Caco-2 (cell line): ENCODE data around the gene ADGRL4. TPM values are rescaled to one million over a fixed set of nuclear protein-coding genes. Genes with fewer than 3 reads are reported as not detected.
"Not testable (repeated sequence)": the region's sequence is repeated elsewhere in the genome, so short reads cannot be mapped to it uniquely, and the experiment has no call there.

Source experiments
- BruUV-seq: library from RNA; stranded (reverse); fragments of 400-500 nt; replicated peaks from 2 replicates; lab custom pipeline; 2021; lab: Mats Ljungman, UMichigan
- CTCF ChIA-PET: fragments of 300-600 bp; sonication (Branson Sonifier 250); formaldehyde crosslinking; loops from one replicate; lab custom pipeline; 2022; ENCODE audit warnings: antibody characterized with exemption; lab: Charles Lee
- POLR2A ChIA-PET: fragments of 300-600 bp; sonication (Branson Sonifier 250); formaldehyde crosslinking; loops from one replicate; lab custom pipeline; 2022; ENCODE audit warnings: antibody characterized with exemption; lab: Charles Lee
- DNase-seq, 2 experiments: peaks; one replicate each; pipeline versions ENCODE4 v3.0.0 to v3.0.0-alpha.2; 2020 to 2022
- H3K27me3 ChIP-seq: replicated peaks from 2 replicates; pipeline ENCODE4 v1.6.0; 2011; ENCODE audit warnings: low read length; ENCODE audit not compliant: control insufficient read depth, insufficient read depth
- H3K36me3 ChIP-seq: 2 replicates; pipeline ENCODE4 v1.5.1; 2011; ENCODE audit warnings: low read length; ENCODE audit not compliant: control insufficient read depth, insufficient read depth
- H3K4me1 ChIP-seq: fragments of 250-450 bp; sonication (Bioruptor Pico); 2 replicates; pipeline ENCODE4 v1.5.1; 2020; ENCODE audit warnings: mild to moderate bottlenecking
- H3K4me3 ChIP-seq: 2 replicates; pipeline ENCODE4 v1.5.1; 2011; ENCODE audit warnings: low read depth, mild to moderate bottlenecking, control low read depth, low read length
- H3K9me3 ChIP-seq: fragments of 250-450 bp; sonication (Bioruptor Pico); 2 replicates; pipeline ENCODE4 v1.5.1; 2020; ENCODE audit warnings: mild to moderate bottlenecking, moderate library complexity
- H3K27ac Mint-ChIP-seq: one replicate; pipeline ENCODE4 v1.8.0; 2022; ENCODE audit warnings: mixed read lengths; ENCODE audit not compliant: unreplicated experiment
- H3K27me3 Mint-ChIP-seq: one replicate; pipeline ENCODE4 v1.8.0; 2022; ENCODE audit warnings: mixed read lengths; ENCODE audit not compliant: insufficient read depth, unreplicated experiment
- H3K36me3 Mint-ChIP-seq: one replicate; pipeline ENCODE4 v1.8.0; 2022; ENCODE audit warnings: mild to moderate bottlenecking, mixed read lengths; ENCODE audit not compliant: insufficient read depth, unreplicated experiment
- H3K4me1 Mint-ChIP-seq: one replicate; pipeline ENCODE4 v1.8.0; 2022; ENCODE audit warnings: low read depth, mixed read lengths; ENCODE audit not compliant: unreplicated experiment
- H3K4me3 Mint-ChIP-seq: one replicate; pipeline ENCODE4 v1.8.0; 2022; ENCODE audit warnings: mild to moderate bottlenecking, moderate library complexity, mixed read lengths; ENCODE audit not compliant: unreplicated experiment
- H3K9me3 Mint-ChIP-seq: one replicate; pipeline ENCODE4 v1.8.0; 2022; ENCODE audit warnings: mixed read lengths; ENCODE audit not compliant: unreplicated experiment
- intact Hi-C: fragments of 100-400 bp; cut with micrococcal nuclease; formaldehyde crosslinking; loops from one replicate; pipeline ENCODE4 v1.10.0; 2022; ENCODE audit not compliant: unreplicated experiment
- total RNA-seq: library from RNA; stranded (reverse); gene quantifications from 2 replicates; pipeline ENCODE4 v1.2.3, GENCODE V29; 2022
- TF ChIP-seq, protein P1 (sequence below), 2 experiments: fragments of 200-600 bp in 1 of 2; IDR thresholded peaks; 1 replicate in 1 of 2; 2 replicates in 1 of 2; pipeline versions ENCODE4 v1.5.1 to v1.8.0; 2011 to 2022; ENCODE audit warnings: antibody characterized with exemption in 1 of 2, control low read depth in 1 of 2, inconsistent platforms in 1 of 2, low read depth in 1 of 2, low read length in 1 of 2, mild to moderate bottlenecking in 1 of 2, moderate library complexity in 1 of 2; ENCODE audit not compliant: insufficient read depth in 1 of 2, severe bottlenecking in 1 of 2, unreplicated experiment in 1 of 2

The ADGRL4 gene
- total RNA-seq, 1 experiment from 2014 or later: not detected

DNA sequence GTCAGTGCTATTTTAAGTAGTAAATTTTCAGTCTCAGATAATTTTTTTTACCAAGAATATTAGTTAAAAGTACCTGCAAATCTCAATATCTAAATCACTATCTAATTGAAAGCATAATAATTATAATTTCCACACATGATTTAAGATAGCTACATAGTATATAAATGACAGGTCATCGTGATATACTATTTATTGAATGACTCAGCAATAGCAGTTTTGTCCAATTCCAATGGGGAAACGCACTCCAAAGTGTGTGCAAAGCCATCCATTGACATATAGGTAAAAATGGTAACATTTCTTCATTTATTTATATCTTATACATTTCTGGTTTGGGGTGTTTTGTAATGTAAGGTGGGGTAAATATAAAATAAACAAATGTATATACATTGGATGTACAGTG is 19.5 kb downstream of the ADGRL4 start:
- Histone ChIP-seq H3K4me1 (no peaks in the 10 kb centered on the region), H3K9me3 (no peaks in the 10 kb centered on the region), H3K36me3 (no peaks in the 10 kb centered on the region), H3K4me3 (no peak overlapping the region), H3K27me3 (no peaks in the 10 kb centered on the region)
- no TSS peak for BruUV-seq
- no peak for DNase-seq
- POLR2A ChIA-PET: no interaction called here
- Mint-ChIP-seq H3K4me1 (no peaks in the 10 kb centered on the region), H3K4me3 (no peak overlapping the region), H3K27me3 (no peaks in the 10 kb centered on the region), H3K9me3 (no peaks in the 10 kb centered on the region), H3K27ac (no peak overlapping the region), H3K36me3 (no peaks in the 10 kb centered on the region)
- TF ChIP-seq, protein P1, sequence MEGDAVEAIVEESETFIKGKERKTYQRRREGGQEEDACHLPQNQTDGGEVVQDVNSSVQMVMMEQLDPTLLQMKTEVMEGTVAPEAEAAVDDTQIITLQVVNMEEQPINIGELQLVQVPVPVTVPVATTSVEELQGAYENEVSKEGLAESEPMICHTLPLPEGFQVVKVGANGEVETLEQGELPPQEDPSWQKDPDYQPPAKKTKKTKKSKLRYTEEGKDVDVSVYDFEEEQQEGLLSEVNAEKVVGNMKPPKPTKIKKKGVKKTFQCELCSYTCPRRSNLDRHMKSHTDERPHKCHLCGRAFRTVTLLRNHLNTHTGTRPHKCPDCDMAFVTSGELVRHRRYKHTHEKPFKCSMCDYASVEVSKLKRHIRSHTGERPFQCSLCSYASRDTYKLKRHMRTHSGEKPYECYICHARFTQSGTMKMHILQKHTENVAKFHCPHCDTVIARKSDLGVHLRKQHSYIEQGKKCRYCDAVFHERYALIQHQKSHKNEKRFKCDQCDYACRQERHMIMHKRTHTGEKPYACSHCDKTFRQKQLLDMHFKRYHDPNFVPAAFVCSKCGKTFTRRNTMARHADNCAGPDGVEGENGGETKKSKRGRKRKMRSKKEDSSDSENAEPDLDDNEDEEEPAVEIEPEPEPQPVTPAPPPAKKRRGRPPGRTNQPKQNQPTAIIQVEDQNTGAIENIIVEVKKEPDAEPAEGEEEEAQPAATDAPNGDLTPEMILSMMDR (IDR thresholded peaks at IDR 0.05; ENCODE audit: insufficient read depth in 1 of 2, low read depth in 1 of 2, low read length in 1 of 2, severe bottlenecking in 1 of 2, unreplicated experiment in 1 of 2): no peak
- intact Hi-C loops: no loop called here
- CTCF ChIA-PET: no interaction called here

DNA sequence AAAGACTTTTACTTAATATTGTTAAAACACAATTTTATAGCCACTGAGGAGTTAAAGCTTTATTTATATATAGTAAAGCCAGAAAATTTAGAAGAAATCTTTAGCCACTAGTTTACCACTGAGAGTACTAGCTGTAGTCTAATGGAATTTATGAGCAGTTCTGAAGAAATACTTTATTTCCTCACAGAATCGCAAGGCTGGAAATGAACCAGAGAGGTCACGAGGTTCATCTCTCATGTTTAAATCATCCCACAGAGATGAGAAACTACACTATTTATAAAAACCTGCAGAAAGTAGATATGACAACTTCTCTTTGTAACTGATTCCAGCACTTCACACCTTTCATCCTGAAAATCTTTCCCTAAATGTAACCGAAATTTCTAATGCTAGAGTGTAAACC is 26.0 kb downstream of the ADGRL4 start:
- Mint-ChIP-seq H3K36me3 (no peaks in the 10 kb centered on the region), H3K4me3 (no peak overlapping the region), H3K4me1 (no peaks in the 10 kb centered on the region), H3K27me3 (no peaks in the 10 kb centered on the region), H3K9me3 (no peaks in the 10 kb centered on the region), H3K27ac (no peak overlapping the region)
- CTCF ChIA-PET: no interaction called here
- Histone ChIP-seq H3K27me3 (no peaks in the 10 kb centered on the region), H3K4me3 (no peak overlapping the region), H3K9me3 (no peaks in the 10 kb centered on the region), H3K4me1 (no peaks in the 10 kb centered on the region), H3K36me3 (no peaks in the 10 kb centered on the region)
- intact Hi-C loops: no loop called here
- POLR2A ChIA-PET: no interaction called here
- DNase-seq: no peak
- TF ChIP-seq, protein P1 (IDR thresholded peaks at IDR 0.05; ENCODE audit: insufficient read depth in 1 of 2, low read depth in 1 of 2, low read length in 1 of 2, severe bottlenecking in 1 of 2, unreplicated experiment in 1 of 2): no peak
- no TSS peak for BruUV-seq

DNA sequence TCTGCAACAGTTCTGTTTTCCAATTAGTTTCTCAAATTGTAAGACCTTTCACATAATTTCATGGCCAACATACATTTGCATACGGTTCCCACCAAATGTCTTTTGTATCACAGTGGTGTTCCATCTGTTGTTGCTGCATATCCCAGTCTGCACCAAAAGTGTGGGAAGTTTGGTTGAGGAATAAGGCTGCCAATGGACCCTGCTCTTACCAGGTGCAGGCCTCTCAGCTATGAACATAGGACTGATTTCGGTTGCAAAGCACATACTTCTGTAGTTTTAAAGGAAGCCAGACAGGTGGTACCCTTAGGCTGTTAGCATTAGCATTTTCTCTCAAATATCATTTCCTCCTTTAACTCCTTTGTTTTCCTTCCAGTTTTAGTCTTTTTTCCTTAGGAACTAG is 33.8 kb downstream of the ADGRL4 start:
- Histone ChIP-seq H3K27me3 (no peaks in the 10 kb centered on the region), H3K9me3 (no peaks in the 10 kb centered on the region), H3K36me3 (no peaks in the 10 kb centered on the region), H3K4me1 (no peaks in the 10 kb centered on the region), H3K4me3 (no peak overlapping the region)
- Mint-ChIP-seq H3K27me3 (no peaks in the 10 kb centered on the region), H3K36me3 (no peaks in the 10 kb centered on the region), H3K27ac (no peak overlapping the region), H3K4me1 (no peaks in the 10 kb centered on the region), H3K9me3 (no peaks in the 10 kb centered on the region), H3K4me3 (no peak overlapping the region)
- DNase-seq: no peak
- intact Hi-C loops: no loop called here
- BruUV-seq: no TSS peak
- ChIA-PET CTCF (no interaction called here), POLR2A (no interaction called here)
- TF ChIP-seq, protein P1 (IDR thresholded peaks at IDR 0.05; ENCODE audit: insufficient read depth in 1 of 2, low read depth in 1 of 2, low read length in 1 of 2, severe bottlenecking in 1 of 2, unreplicated experiment in 1 of 2): no peak

DNA sequence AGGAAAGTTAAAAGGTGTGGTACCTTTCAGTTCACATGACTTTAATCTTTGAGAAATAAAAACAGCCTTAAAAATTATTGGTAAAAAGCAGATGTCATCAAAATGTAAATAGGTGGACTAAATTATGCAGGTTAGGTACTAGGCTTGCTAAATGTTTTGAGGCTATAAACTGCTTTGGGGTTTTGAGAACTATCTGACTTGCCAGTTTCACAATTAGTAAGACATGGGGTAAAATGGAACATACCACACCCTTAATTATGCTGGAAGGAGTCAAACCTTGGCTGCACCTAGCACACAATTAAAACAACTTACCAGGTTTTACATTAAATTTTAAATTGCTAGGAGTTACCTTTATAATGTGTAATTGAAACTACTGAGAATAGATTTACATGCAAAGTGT is 39.4 kb downstream of the ADGRL4 start:
- DNase-seq, BruUV-seq, H3K9me3 ChIP-seq, POLR2A ChIA-PET, H3K27ac Mint-ChIP-seq, H3K4me3 Mint-ChIP-seq, CTCF ChIA-PET, H3K36me3 ChIP-seq, H3K4me1 Mint-ChIP-seq, H3K4me1 ChIP-seq, intact Hi-C loops, H3K4me3 ChIP-seq, H3K27me3 Mint-ChIP-seq, H3K36me3 Mint-ChIP-seq, H3K9me3 Mint-ChIP-seq, H3K27me3 ChIP-seq: not testable (repeated sequence)
